Right lobe of liver (tissue), 6 donors: ENCODE results near the gene DNAL4. TPM values are rescaled to one million over a fixed set of nuclear protein-coding genes. Genes with fewer than 3 reads are reported as not detected.
A peak's percentile ranks its signal among the peaks of the same experiment; 100 is the strongest.

Source experiments
- ATAC-seq, 4 donors: fragments of 200-7000 bp; cut with Tn5 transposase; one replicate each; pipeline ENCODE4 v1.9.1; 2020; ENCODE audit warnings: mild to moderate bottlenecking in 4 of 4, moderate library complexity in 4 of 4
- DNase-seq, 3 donors: peaks; one replicate each; pipeline ENCODE4 v3.0.0-alpha.2; 2020
- H3K27ac ChIP-seq, 3 donors: fragments of 200-600 bp; one replicate each; pipeline ENCODE4 v1.8.0; 2022
- H3K27me3 ChIP-seq, 2 donors: fragments of 200-600 bp; one replicate each; pipeline ENCODE4 v1.8.0; 2022
- H3K36me3 ChIP-seq, 4 donors: fragments of 200-600 bp; sonication (generic) in 1 of 4; one replicate each; pipeline versions ENCODE4 v1.5.1 to v1.8.0; 2017 to 2022; ENCODE audit warnings: control low read depth in 1 of 4
- H3K4me1 ChIP-seq, 4 donors: fragments of 200-600 bp; sonication (generic) in 1 of 4; one replicate each; pipeline versions ENCODE4 v1.5.1 to v1.8.0; 2017 to 2022; ENCODE audit warnings: control low read depth in 1 of 4
- H3K4me3 ChIP-seq, 3 donors: fragments of 200-600 bp; one replicate each; pipeline ENCODE4 v1.8.0; 2022
- H3K9me3 ChIP-seq, 4 donors: fragments of 200-600 bp; sonication (generic) in 1 of 4; one replicate each; pipeline versions ENCODE4 v1.5.1 to v1.8.0; 2017 to 2022; ENCODE audit warnings: control low read depth in 1 of 4
- CTCF ChIP-seq, 4 donors: fragments of 200-600 bp in 3 of 4; fragments of 450-650 bp in 1 of 4; IDR thresholded peaks; one replicate each; pipeline versions ENCODE4 v1.5.1 to v1.8.0; 2016 to 2022; ENCODE audit warnings: antibody characterized with exemption in 4 of 4, mild to moderate bottlenecking in 2 of 4
- POLR2A ChIP-seq: fragments of 450-650 bp; IDR thresholded peaks from one replicate; pipeline ENCODE4 v1.6.1; 2017; ENCODE audit warnings: antibody characterized with exemption, mild to moderate bottlenecking
- WGBS: methylation state at CpG from one replicate; pipeline ENCODE4 v1.1.6; 2018; ENCODE audit warnings: low coverage, low lambda C conversion rate; ENCODE audit not compliant: insufficient coverage; ENCODE audit errors: missing lambda C conversion rate; 5-methylcytosine and 5-hydroxymethylcytosine counted together
- intact Hi-C, 2 donors: fragments of 100-400 bp; cut with DNase I; formaldehyde crosslinking; loops; one replicate each; pipeline versions ENCODE4 v1.11.2 to v1.14.1; 2022
- long read RNA-seq: library from polyadenylated mRNA; unstranded; transcript quantifications from one replicate; pipeline ENCODE4 v2.0.0, GENCODE V29; 2019
- total RNA-seq, 6 experiments: library from RNA; depleted of rRNA in 2 of 6; stranded (reverse); fragments of >200 nt in 2 of 6; fragmentation: NEBNext Ultra II Directional in 3 of 6; extraction: Animal tissue kit (Norgen Biotek cat#: 25700) in 3 of 6; gene quantifications; one replicate each; pipeline versions ENCODE4 v1.1.0 to v1.2.4, GENCODE V29; 2016 to 2023
- donor health status: DM: no; HTN: yes; CAD: no.
- donor health status: DM: no; HTN: no; CAD: no.
- donor health status: DM: no; HTN: no; CAD: no.
- donor health status: DM: no; HTN: yes; CAD: no.
- donor health status: DM: no; HTN: yes; CAD: no.

Gene DNAL4
- total RNA-seq: 1 to 10 TPM; 2.0 to 6.2 (median 5.1) TPM
- long read RNA-seq, partial matches to known transcripts: 1 of 3 reads
- long read RNA-seq, other reads (novel, unspliced or antisense): 0 of 3 reads

- H3K36me3 ChIP-seq: peaks cover 0 to 2% (median 0%) of the 10 kb centered on the region in 4 donors
- ATAC-seq (peak; percentile 98 to 99 (median 99)), DNase-seq (peak; percentile 91 to 95 (median 93))
- peak within 1 kb of the TSS; percentile 75 to 78 (median 76) for H3K4me3 ChIP-seq
- H3K9me3 ChIP-seq: no peaks in the 10 kb centered on the region
- H3K27me3 ChIP-seq: no peaks in the 10 kb centered on the region
- intact Hi-C loops: no loop called here
- H3K27ac ChIP-seq: peak within 1 kb of the TSS; percentile 38 to 58 (median 41)
- 0% methylated on average over 20 of the region's 47 CpGs for WGBS
- TF ChIP-seq POLR2A (peak; percentile 19), CTCF (IDR thresholded peaks at IDR 0.05) (no peak)
- peaks cover 0 to 3% (median 0%) of the 10 kb centered on the region in 4 donors for H3K4me1 ChIP-seq
Observed at GRCh38 chr22:38793721-38794466, at the start of gene DNAL4. TSS of gene DNAL4 (minus strand) at chr22:38794143. CDS start at chr22:38782731, 11,412 bp downstream.

GRCh38 chr22:38843201-38843656, 49.3 kb upstream of the DNAL4 start:
- DNase-seq: no peak
- Histone ChIP-seq H3K27ac (no peak overlapping the region), H3K4me1 (peaks cover 0 to 10% (median 0%) of the 10 kb centered on the region in 4 donors), H3K4me3 (peak overlapping the region in 1 of 3 donors; percentile 37), H3K27me3 (peaks cover 0 to 3% of the 10 kb centered on the region in 2 donors), H3K9me3 (no peaks in the 10 kb centered on the region), H3K36me3 (no peaks in the 10 kb centered on the region)
- WGBS: 9% methylated on average over 11 of the region's 68 CpGs
- intact Hi-C loops: no loop called here
- ATAC-seq: peak; percentile 38 to 50 (median 44)
- TF ChIP-seq CTCF (IDR thresholded peaks at IDR 0.05): peak in 3 of 4 donors; percentile 4 to 21 (median 13)
- TF ChIP-seq POLR2A: no peak

GRCh38 chr22:38842512-38843200, 48.7 kb upstream of the DNAL4 start:
- Histone ChIP-seq H3K27me3 (peaks cover 0 to 3% of the 10 kb centered on the region in 2 donors), H3K4me3 (peak overlapping the region in 1 of 3 donors; percentile 37), H3K27ac (no peak overlapping the region)

More at GRCh38 chr22:38842512-38843200, 48.7 kb upstream of the DNAL4 start:
- intact Hi-C loops: no loop called here
- ATAC-seq (no peak), DNase-seq (no peak)
- no peaks in the 10 kb centered on the region for H3K9me3 ChIP-seq
- WGBS: 22% methylated on average over 3 of the region's 34 CpGs
- no peaks in the 10 kb centered on the region for H3K36me3 ChIP-seq
- TF ChIP-seq CTCF (IDR thresholded peaks at IDR 0.05): no peak
- TF ChIP-seq POLR2A: no peak
- peaks cover 0 to 10% (median 0%) of the 10 kb centered on the region in 4 donors for H3K4me1 ChIP-seq
